ENCODE measurements around the gene NEFH.
A peak's percentile ranks its signal among the peaks of the same experiment; 100 is the strongest.

NEFH gene

DNA sequence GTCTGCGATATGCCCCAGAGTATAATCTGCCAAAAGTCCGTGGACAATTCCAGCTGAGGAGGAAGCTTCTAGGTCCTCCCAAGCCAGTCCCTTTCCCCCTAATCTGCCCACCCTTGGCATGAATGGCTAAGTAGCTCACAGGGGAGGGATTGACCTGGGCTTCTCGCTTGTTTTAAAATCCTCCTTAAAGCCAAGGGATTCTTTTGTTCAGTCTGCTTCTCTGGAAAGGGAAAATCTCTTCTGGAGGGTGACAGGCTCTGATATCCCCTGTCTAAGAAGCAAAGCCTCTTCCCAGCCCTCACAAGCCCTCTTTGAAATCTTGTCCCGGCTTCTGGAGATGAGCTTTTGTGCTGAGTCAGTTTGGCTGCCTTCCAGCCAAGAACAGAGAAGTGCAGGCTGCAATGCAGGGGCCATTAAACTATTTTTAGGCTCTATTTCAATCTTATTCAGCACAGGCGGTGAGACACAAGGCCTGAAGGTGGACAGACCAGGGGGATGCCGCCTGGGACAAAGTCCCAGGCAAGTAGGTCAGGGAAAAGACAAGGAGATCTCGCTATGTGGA, 23.9 kb downstream of the NEFH start:
- H3K9ac ChIP-seq (ENCODE audit: low read depth, low read length), result no peak overlapping the region
- no peak overlapping the region for H3K4me3 ChIP-seq (ENCODE audit: low read depth, low read length)
- peak overlapping the region; percentile 42 for H3K27ac ChIP-seq (ENCODE audit: low read depth, low read length)

DNA sequence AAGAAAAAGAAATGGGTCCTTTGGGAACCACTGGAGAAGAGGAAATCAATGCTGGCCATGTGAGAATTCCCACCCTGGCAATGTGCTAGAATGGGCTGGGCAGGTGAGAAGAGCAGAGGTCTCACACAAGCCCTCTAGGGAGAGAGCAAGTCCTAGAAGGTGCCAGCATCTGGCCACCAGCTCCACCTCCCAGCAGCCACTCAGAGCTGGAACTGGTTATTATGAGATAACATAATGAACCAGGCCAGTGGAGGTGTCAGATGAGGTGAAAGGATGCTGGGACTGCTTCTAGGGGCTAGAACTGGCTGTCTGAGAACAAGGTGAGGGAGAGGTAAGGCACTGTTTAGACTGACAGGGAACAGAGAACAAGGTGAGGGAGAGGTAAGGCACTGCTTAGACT, 29.3 kb downstream of the NEFH start:
- Histone ChIP-seq H3K9ac (ENCODE audit: low read depth, low read length) (no peak overlapping the region), H3K9me3 (ENCODE audit: control insufficient read depth, insufficient read depth, low read length) (no peaks in the 10 kb centered on the region), H3K4me3 (ENCODE audit: low read depth, low read length) (no peak overlapping the region), H3K4me1 (ENCODE audit: control insufficient read depth, insufficient read depth, low read length) (no peaks in the 10 kb centered on the region), H3K27me3 (ENCODE audit: control insufficient read depth, insufficient read depth, low read length) (no peaks in the 10 kb centered on the region), H3K36me3 (ENCODE audit: control insufficient read depth, insufficient read depth, low read length) (peaks cover 74% of the 10 kb centered on the region), H3K27ac (ENCODE audit: low read depth, low read length) (no peak overlapping the region)

More for the DNA sequence above, 23.9 kb downstream of the NEFH start:
- Histone ChIP-seq H3K36me3 (ENCODE audit: control insufficient read depth, insufficient read depth, low read length) (peaks cover 35% of the 10 kb centered on the region), H3K9me3 (ENCODE audit: control insufficient read depth, insufficient read depth, low read length) (no peaks in the 10 kb centered on the region), H3K4me1 (ENCODE audit: control insufficient read depth, insufficient read depth, low read length) (no peaks in the 10 kb centered on the region), H3K27me3 (ENCODE audit: control insufficient read depth, insufficient read depth, low read length) (no peaks in the 10 kb centered on the region)

DNA sequence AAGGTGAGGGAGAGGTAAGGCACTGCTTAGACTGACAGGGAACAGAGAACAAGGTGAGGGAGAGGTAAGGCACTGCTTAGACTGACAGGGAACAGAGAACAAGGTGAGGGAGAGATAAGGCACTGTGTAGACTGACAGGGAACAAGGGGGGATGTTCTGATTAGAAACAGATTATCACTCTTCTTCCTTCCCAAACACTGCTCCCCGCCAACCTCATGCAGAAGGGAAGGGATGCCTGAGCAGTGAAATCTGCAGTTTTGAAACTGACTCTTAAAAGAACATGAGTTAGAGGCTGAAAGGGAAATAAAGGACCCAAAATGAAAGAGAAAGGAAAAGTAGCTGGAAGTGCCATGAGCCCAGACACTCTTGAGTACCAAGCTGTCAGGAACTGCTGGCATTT, 29.8 kb downstream of the NEFH start:
- Histone ChIP-seq H3K27ac (ENCODE audit: low read depth, low read length) (no peak overlapping the region), H3K36me3 (ENCODE audit: control insufficient read depth, insufficient read depth, low read length) (peaks cover 74% of the 10 kb centered on the region), H3K4me3 (ENCODE audit: low read depth, low read length) (no peak overlapping the region), H3K9me3 (ENCODE audit: control insufficient read depth, insufficient read depth, low read length) (no peaks in the 10 kb centered on the region), H3K27me3 (ENCODE audit: control insufficient read depth, insufficient read depth, low read length) (no peaks in the 10 kb centered on the region), H3K4me1 (ENCODE audit: control insufficient read depth, insufficient read depth, low read length) (no peaks in the 10 kb centered on the region), H3K9ac (ENCODE audit: low read depth, low read length) (no peak overlapping the region)

DNA sequence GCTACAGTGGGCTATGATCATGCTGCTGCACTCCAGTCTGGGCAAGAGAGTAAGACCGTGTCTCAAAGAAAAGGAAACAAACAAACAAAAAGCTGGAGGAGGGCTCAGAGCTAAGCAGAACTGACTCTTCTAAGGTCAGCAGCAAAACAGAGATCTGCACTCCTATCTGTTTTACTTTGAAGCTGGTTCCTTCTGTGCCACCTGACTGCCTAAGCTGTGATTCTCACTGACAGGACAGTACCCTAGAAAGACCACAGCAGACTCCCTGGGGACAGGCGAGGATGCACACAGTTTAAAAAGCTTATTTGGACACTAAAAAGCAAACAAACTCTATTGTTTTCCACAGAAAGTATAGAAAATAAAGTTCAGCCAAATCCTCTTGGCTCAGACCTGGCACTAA, 30.5 kb downstream of the NEFH start:
- Histone ChIP-seq H3K36me3 (ENCODE audit: control insufficient read depth, insufficient read depth, low read length) (peaks cover 77% of the 10 kb centered on the region), H3K4me1 (ENCODE audit: control insufficient read depth, insufficient read depth, low read length) (no peaks in the 10 kb centered on the region), H3K9me3 (ENCODE audit: control insufficient read depth, insufficient read depth, low read length) (no peaks in the 10 kb centered on the region), H3K9ac (ENCODE audit: low read depth, low read length) (no peak overlapping the region), H3K27me3 (ENCODE audit: control insufficient read depth, insufficient read depth, low read length) (no peaks in the 10 kb centered on the region), H3K4me3 (ENCODE audit: low read depth, low read length) (no peak overlapping the region), H3K27ac (ENCODE audit: low read depth, low read length) (no peak overlapping the region)

DNA sequence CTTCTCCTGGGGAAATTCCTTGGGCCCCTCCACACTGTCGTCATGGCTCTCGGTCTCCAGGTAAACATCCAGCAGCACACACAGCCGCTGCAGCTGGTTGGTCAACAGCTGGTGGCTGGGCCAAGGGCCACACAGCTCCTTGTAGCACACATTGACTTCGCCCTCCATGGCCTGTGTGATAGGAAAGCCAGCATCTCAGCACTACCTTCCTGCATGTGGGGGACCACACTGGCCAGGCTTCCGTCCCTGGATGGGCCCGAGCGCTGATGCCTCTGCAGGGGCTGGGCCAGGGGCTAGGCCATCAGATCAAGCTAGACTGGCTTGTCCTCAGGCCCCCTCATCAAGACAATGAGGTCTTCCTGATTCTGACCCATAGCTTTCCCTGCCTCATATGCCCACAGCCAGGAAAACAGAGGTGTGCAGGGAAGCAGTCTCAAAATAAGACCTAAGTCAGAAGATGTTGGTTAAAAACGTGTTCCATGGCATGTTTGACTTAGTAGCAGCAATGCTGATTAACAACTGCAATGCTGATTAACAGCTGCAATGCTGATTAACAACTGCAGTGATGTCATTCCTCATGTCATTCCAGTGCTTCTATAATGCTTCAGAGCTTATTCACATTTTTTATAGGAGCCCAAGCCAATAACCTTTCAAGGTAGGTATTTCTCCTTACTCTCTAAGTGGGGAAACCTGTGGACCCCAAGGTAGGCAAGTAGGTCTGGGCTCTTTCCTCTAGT, 31.3 kb downstream of the NEFH start:
- no peak overlapping the region for H3K27ac ChIP-seq (ENCODE audit: low read depth, low read length)
- no peaks in the 10 kb centered on the region for H3K27me3 ChIP-seq (ENCODE audit: control insufficient read depth, insufficient read depth, low read length)
- H3K4me1 ChIP-seq (ENCODE audit: control insufficient read depth, insufficient read depth, low read length), result no peaks in the 10 kb centered on the region
- no peak overlapping the region for H3K9ac ChIP-seq (ENCODE audit: low read depth, low read length)
- no peaks in the 10 kb centered on the region for H3K9me3 ChIP-seq (ENCODE audit: control insufficient read depth, insufficient read depth, low read length)
- peaks cover 77% of the 10 kb centered on the region for H3K36me3 ChIP-seq (ENCODE audit: control insufficient read depth, insufficient read depth, low read length)
- no peak overlapping the region for H3K4me3 ChIP-seq (ENCODE audit: low read depth, low read length)

DNA sequence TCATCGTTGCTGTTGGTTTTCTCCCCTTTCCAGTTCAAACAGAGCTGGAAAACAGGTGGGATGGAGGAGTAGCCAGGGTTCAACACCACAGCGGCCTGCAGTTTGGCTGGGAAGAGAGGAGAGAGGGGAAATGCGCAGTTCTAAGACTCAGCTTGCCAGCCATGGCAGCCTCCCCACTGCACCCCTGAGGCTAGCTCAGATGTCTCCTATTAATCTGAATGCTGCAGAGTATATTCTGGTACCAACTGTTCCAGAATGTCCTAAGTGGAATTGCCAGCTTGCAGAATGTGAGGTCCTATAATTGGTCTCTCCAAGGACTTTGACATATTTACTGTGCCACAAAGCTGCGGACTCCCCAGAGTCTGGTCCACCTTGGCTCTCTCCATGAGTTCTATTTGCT, 32.0 kb downstream of the NEFH start:
- Histone ChIP-seq H3K4me3 (ENCODE audit: low read depth, low read length) (no peak overlapping the region), H3K9me3 (ENCODE audit: control insufficient read depth, insufficient read depth, low read length) (no peaks in the 10 kb centered on the region), H3K4me1 (ENCODE audit: control insufficient read depth, insufficient read depth, low read length) (no peaks in the 10 kb centered on the region), H3K27ac (ENCODE audit: low read depth, low read length) (no peak overlapping the region), H3K36me3 (ENCODE audit: control insufficient read depth, insufficient read depth, low read length) (peaks cover 77% of the 10 kb centered on the region), H3K9ac (ENCODE audit: low read depth, low read length) (no peak overlapping the region), H3K27me3 (ENCODE audit: control insufficient read depth, insufficient read depth, low read length) (no peaks in the 10 kb centered on the region)

DNA sequence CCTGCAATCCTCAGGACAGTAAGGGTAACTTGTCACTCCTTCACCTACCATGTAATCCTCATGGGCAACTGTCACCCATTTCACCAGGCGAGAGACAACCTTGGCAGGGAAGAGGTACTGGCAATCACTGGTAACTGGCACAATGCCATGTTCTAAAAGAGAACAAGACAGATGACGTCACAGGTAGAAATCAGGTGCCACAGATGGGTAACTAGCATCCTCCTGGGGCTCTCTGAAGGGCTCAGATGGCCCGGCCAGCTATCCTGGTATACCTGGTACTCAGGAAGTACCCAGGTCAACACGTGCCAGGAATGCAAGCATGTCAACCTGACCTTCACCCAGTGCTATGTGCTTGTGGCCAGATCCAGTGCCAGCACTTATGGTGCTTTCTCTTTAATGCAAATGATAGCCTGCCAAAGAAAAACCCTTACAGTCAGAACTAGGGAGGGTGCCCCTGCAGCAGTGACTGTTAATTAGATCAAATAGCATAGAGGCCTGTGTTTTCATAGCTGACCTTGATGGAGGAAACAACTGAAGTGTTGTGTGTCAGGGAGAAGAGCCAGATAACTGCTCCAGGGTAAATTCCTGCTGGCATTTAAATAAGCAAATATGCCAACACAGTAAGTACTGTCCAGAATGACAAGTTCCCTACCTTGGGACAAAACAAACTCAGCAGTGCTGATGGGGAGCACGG, 37.3 kb downstream of the NEFH start:
- Histone ChIP-seq H3K36me3 (ENCODE audit: control insufficient read depth, insufficient read depth, low read length) (peaks cover 74% of the 10 kb centered on the region), H3K27me3 (ENCODE audit: control insufficient read depth, insufficient read depth, low read length) (no peaks in the 10 kb centered on the region), H3K9ac (ENCODE audit: low read depth, low read length) (no peak overlapping the region), H3K4me3 (ENCODE audit: low read depth, low read length) (no peak overlapping the region), H3K4me1 (ENCODE audit: control insufficient read depth, insufficient read depth, low read length) (no peaks in the 10 kb centered on the region), H3K9me3 (ENCODE audit: control insufficient read depth, insufficient read depth, low read length) (no peaks in the 10 kb centered on the region), H3K27ac (ENCODE audit: low read depth, low read length) (no peak overlapping the region)

DNA sequence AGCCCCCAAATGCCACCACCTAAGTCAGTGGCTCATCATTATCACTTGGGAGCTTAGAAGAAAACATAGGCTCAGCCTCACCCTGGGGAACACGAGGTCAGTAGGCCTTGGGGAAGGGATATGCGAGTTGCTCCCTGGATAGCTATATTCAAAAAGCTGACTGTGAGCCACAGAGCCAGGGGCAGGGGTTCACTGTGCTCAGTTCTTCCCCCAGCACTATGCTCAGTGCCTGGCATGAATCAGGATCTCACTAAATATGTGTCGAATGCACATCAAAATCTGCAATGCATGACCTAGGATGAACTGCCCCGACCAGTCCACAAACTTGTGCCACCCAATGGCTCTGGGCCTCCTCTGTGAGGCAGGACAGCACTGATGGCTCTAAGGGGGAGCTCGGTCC, 38.4 kb downstream of the NEFH start:
- no peak overlapping the region for H3K27ac ChIP-seq (ENCODE audit: low read depth, low read length)
- H3K4me1 ChIP-seq (ENCODE audit: control insufficient read depth, insufficient read depth, low read length), result no peaks in the 10 kb centered on the region
- no peak overlapping the region for H3K4me3 ChIP-seq (ENCODE audit: low read depth, low read length)
- no peaks in the 10 kb centered on the region for H3K9me3 ChIP-seq (ENCODE audit: control insufficient read depth, insufficient read depth, low read length)
- H3K9ac ChIP-seq (ENCODE audit: low read depth, low read length), result no peak overlapping the region
- no peaks in the 10 kb centered on the region for H3K27me3 ChIP-seq (ENCODE audit: control insufficient read depth, insufficient read depth, low read length)
- H3K36me3 ChIP-seq (ENCODE audit: control insufficient read depth, insufficient read depth, low read length), result peaks cover 73% of the 10 kb centered on the region

DNA sequence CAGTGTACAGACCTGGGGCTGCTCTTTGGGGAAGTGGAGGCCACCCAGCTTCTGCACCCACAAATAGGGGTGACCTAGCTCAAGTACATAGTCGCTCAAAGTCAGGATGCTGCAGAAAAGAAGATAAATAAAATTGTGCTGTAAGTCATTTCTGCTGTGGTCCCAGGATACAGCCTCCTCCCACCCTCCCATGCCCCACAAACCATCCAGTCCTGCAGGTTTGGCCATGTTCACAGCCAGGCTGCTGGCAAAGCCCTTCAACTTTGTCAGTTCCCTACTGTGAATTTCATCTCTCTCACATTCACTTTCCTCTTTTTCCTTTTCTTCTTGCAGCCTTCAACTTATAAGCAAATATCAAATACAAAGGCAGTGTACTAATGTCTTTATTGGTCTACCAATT, 40.0 kb downstream of the NEFH start:
- Histone ChIP-seq H3K4me1 (ENCODE audit: control insufficient read depth, insufficient read depth, low read length) (no peaks in the 10 kb centered on the region), H3K9me3 (ENCODE audit: control insufficient read depth, insufficient read depth, low read length) (no peaks in the 10 kb centered on the region), H3K9ac (ENCODE audit: low read depth, low read length) (no peak overlapping the region), H3K27ac (ENCODE audit: low read depth, low read length) (no peak overlapping the region), H3K4me3 (ENCODE audit: low read depth, low read length) (no peak overlapping the region), H3K27me3 (ENCODE audit: control insufficient read depth, insufficient read depth, low read length) (no peaks in the 10 kb centered on the region), H3K36me3 (ENCODE audit: control insufficient read depth, insufficient read depth, low read length) (peaks cover 89% of the 10 kb centered on the region)

DNA sequence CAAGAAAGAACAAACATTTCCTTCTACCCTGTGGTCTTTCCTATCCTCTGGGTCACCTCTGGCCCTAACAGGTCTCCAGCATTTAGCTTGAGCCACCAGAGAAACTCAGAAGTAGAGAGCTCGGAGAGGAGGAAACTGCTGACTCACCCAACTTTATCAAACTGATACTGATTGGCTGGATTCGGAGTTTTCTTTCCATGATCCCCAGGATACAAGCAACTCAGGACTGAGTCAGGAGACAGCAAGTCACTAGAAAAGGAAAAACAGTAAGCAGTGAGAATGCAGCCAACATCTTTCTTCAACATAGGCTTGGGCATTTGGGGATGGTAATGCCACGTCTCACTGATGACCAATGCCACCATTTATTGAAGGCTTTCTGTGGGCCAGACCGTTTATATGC, 40.8 kb downstream of the NEFH start:
- Histone ChIP-seq H3K9ac (ENCODE audit: low read depth, low read length) (no peak overlapping the region), H3K27ac (ENCODE audit: low read depth, low read length) (no peak overlapping the region), H3K36me3 (ENCODE audit: control insufficient read depth, insufficient read depth, low read length) (peaks cover 90% of the 10 kb centered on the region), H3K4me3 (ENCODE audit: low read depth, low read length) (no peak overlapping the region), H3K27me3 (ENCODE audit: control insufficient read depth, insufficient read depth, low read length) (no peaks in the 10 kb centered on the region), H3K9me3 (ENCODE audit: control insufficient read depth, insufficient read depth, low read length) (no peaks in the 10 kb centered on the region), H3K4me1 (ENCODE audit: control insufficient read depth, insufficient read depth, low read length) (no peaks in the 10 kb centered on the region)

DNA sequence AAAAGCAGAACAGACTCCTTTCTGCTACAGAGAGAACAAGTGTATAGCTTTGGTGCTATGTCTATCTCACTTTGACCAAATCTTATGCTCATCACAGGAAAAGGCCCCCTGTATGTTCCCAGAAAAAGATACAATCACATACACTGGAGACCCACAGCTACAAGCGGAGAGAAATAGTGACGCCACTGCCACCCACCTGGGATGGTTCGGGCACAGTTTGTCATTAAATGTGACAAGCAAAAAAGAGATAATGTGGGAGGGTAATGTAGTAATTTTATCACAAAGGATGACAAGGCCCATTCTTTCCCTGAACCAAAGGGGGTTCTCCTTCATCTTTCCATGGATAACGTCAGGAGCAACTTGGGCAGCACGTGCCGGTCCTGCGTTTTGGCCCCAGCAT, 41.5 kb downstream of the NEFH start:
- H3K4me1 ChIP-seq (ENCODE audit: control insufficient read depth, insufficient read depth, low read length), result no peaks in the 10 kb centered on the region
- no peaks in the 10 kb centered on the region for H3K9me3 ChIP-seq (ENCODE audit: control insufficient read depth, insufficient read depth, low read length)
- H3K9ac ChIP-seq (ENCODE audit: low read depth, low read length), result no peak overlapping the region
- H3K36me3 ChIP-seq (ENCODE audit: control insufficient read depth, insufficient read depth, low read length), result peaks cover 88% of the 10 kb centered on the region
- no peaks in the 10 kb centered on the region for H3K27me3 ChIP-seq (ENCODE audit: control insufficient read depth, insufficient read depth, low read length)
- no peak overlapping the region for H3K27ac ChIP-seq (ENCODE audit: low read depth, low read length)
- H3K4me3 ChIP-seq (ENCODE audit: low read depth, low read length), result no peak overlapping the region

All from HUES48 (cell line).